Activated CD4-positive, alpha-beta T cell treated with anti-CD3 and anti-CD28 coated beads for 24 hours (primary cell): Measurements from ENCODE around the gene YOD1.
A peak's percentile ranks its signal among the peaks of the same experiment; 100 is the strongest.

Experiments used
- DNase-seq, 2 donors: peaks; one replicate each; pipeline ENCODE4 v3.0.0-alpha.2; 2020; ENCODE audit warnings: low read depth in 2 of 2

The YOD1 gene

GRCh38 chr1:207051191-207051943, at the start of gene YOD1:
TSS of gene YOD1 (minus strand) at chr1:207051208. CDS start at chr1:207051030, 178 bp downstream.
- DNase-seq: no peak

- DNase-seq: peak; percentile 15 to 18
Observed at GRCh38 chr1:207097871-207098324, 46.9 kb upstream of the YOD1 start.

- DNase-seq: no peak
Observed at GRCh38 chr1:207093944-207094343, 42.9 kb upstream of the YOD1 start.

- no peak for DNase-seq
Observed at GRCh38 chr1:207091200-207091908, 40.3 kb upstream of the YOD1 start.

- DNase-seq: no peak
Observed at GRCh38 chr1:207089627-207090355, 38.8 kb upstream of the YOD1 start.

GRCh38 chr1:207088701-207089626, 38.0 kb upstream of the YOD1 start, which contains the start of gene C4BPB:
TSS of gene C4BPB (plus strand) at chr1:207088860. CDS start at chr1:207089532, 672 bp downstream.
- no peak for DNase-seq

GRCh38 chr1:207088161-207088560, 37.2 kb upstream of the YOD1 start:
- no peak for DNase-seq

GRCh38 chr1:207085887-207086286, 34.9 kb upstream of the YOD1 start:
- DNase-seq: no peak

GRCh38 chr1:207084701-207085180, 33.7 kb upstream of the YOD1 start:
- peak; percentile 17 to 28 for DNase-seq

- no peak for DNase-seq
Observed at GRCh38 chr1:207084232-207084631, 33.2 kb upstream of the YOD1 start.

- DNase-seq: no peak
Observed at GRCh38 chr1:207081806-207082205, 30.8 kb upstream of the YOD1 start.

GRCh38 chr1:207081088-207081487, 30.1 kb upstream of the YOD1 start:
- no peak for DNase-seq

- no peak for DNase-seq
Observed at GRCh38 chr1:207079706-207080241, 28.8 kb upstream of the YOD1 start.

- DNase-seq: no peak
Observed at GRCh38 chr1:207078578-207079132, 27.6 kb upstream of the YOD1 start.

- DNase-seq: peak; percentile 23 to 57
Observed at GRCh38 chr1:207077470-207078377, 26.7 kb upstream of the YOD1 start.

- no peak for DNase-seq
Observed at GRCh38 chr1:207077012-207077411, 26.0 kb upstream of the YOD1 start.

- no peak for DNase-seq
Observed at GRCh38 chr1:207076181-207076955, 25.4 kb upstream of the YOD1 start.
